GM18951 (cell line): Measurements from ENCODE around the gene CRTC3.

Experiments used
- POLR2A ChIP-seq: IDR thresholded peaks from 4 replicates; pipeline ENCODE4 v1.6.1; 2011; ENCODE audit warnings: mild to moderate bottlenecking; ENCODE audit not compliant: insufficient read length, insufficient read depth; ENCODE audit errors: extremely low read depth
- in situ Hi-C: fragments of 300-500 bp; cut with MboI; formaldehyde crosslinking; loops from one replicate; pipeline ENCODE4 v1.12.0; 2022; ENCODE audit warnings: low sequenced_read_pairs, mixed read lengths, inconsistent platforms; ENCODE audit not compliant: unreplicated experiment

The CRTC3 gene, protein sequence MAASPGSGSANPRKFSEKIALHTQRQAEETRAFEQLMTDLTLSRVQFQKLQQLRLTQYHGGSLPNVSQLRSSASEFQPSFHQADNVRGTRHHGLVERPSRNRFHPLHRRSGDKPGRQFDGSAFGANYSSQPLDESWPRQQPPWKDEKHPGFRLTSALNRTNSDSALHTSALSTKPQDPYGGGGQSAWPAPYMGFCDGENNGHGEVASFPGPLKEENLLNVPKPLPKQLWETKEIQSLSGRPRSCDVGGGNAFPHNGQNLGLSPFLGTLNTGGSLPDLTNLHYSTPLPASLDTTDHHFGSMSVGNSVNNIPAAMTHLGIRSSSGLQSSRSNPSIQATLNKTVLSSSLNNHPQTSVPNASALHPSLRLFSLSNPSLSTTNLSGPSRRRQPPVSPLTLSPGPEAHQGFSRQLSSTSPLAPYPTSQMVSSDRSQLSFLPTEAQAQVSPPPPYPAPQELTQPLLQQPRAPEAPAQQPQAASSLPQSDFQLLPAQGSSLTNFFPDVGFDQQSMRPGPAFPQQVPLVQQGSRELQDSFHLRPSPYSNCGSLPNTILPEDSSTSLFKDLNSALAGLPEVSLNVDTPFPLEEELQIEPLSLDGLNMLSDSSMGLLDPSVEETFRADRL

DNA sequence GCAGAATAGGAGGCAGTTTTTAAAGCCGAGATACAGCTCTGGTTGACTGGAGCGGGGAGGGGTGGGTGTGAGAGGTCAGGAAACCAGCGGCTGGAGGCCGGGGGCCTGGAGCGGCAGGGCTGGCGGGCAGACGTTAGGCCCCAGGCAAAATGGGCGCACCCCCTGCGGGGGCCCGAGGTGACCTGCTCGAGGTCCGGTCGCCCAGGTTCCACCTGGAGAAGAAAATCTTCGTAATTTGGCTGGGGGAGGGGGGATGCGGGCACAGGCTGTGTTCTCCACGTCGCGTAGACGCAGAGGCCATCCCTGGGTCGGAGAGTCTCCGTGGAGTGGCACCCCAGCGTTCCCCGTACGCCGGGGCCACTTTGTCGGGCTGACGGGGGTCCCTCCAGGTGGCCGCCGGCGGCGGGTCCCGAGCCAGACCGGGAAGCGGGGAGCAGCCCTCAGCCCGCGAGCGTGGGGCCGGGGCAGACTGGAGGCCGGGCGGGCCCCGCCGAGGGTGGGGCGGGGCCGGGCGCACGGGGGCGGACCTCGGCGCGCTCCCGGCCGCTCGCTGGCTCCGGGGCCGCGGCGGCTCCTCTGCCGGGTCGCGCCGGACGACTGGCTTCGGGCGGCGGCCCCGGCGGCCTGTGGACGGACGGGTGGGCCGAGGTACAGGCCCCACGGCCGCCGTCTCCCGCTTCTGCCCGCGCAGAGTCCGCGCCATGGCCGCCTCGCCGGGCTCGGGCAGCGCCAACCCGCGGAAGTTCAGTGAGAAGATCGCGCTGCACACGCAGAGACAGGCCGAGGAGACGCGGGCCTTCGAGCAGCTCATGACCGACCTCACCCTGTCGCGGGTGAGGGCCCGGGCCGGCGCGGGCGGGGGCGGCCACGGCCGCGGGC is at the start of gene CRTC3:
CRTC3 (plus strand) TSS at position 553 of the 879 bp plus-strand sequence; CDS start at position 702, 149 bp downstream.
- peak; percentile 85 for TF ChIP-seq POLR2A
- in situ Hi-C loops, result no loop called here

DNA sequence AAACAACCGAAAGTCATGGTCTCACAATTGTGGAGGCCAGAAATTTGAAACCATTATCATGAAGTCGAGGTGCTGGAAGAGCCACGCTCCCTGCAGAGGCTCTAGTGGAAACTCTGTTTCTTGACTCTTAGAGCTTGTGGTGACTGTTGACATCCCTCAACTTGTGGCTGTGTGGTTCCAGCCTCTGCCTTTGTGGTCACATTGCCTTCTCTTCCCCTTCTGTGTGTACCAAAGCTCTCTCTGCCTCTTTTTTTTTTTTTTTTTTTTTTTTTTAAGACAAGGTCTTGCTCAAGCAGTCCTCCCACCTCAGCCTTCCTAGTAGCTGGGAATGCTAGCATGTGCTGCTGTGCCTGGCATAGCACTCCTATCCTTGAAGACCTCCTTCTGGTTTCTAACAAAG is 48.7 kb upstream of the CRTC3 start:
- in situ Hi-C loops, result no loop called here
- TF ChIP-seq POLR2A, result no peak

DNA sequence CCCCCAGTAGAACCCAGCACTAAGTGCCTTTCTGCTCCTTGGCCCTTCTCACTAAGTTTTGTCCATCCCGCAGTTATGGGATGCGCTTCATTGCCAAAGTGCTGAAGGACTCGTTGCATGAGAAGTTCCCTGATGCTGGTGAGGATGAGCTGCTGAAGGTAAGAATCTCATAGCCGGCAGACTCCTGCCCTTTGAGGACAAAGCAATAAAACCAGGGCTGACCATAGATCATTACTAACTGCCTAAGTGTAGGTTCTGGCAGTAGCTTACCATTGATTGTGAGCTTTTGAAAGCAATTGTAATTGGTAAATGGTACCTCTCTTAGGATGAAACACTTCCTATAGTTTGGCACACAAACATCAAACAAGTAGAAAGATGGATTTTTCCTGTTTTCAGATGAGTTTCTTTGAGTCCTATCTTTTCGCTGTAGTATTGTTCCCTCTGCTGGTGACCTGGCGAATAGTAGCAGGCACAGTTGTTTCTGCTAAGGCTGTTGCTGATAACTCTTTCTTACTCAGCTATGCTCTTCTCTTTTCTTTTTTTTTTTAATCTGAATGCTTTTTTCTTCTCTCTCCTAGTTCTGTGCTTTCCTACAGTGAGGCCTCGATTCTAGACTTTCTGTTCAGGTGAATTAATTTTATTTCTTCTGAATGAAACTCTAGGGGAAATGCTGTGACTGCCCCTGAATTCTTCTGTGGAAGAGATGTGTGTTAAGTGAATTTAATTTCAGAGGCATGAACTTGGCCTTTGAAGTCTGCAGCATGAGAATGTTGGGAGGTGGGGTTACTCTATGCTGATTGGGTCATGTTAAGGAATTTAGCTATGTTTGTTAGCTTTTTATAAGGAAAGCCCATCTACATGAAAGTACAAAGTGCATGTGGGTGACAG is 47.4 kb upstream of the CRTC3 start:
- in situ Hi-C loops, result no loop called here
- no peak for TF ChIP-seq POLR2A

DNA sequence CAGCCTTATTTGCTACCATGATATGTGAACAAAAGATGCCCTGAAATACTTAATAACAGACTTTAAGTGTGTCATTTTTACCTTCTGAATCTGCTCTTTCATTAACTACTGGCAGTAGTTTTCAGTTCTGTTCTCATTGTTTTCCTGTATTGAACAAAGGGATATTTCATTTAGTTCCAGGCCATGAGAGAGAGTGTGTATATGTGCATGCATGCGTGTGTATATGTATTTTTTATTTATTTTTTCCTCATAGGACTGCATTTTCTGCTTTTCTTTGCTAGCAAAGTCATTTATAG is 46.8 kb upstream of the CRTC3 start:
- in situ Hi-C loops, result no loop called here

DNA sequence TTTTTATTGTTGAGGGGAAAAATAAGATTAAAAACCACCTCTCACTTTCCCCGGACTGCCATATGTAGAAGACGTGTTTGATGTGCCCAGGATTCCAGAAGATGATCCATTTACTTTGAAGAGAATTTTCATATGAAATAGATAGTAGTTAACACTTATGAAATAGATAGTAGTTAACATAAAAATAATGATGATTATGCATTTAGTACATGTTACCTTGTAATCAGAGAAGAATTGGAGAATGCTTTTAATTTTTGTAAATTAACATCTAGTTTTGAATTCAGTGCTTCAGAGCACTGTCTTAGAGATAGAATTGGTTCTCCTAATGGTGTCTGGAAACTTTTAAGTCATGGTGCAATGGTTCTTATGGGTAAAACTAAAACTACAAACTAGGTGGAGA is 46.1 kb upstream of the CRTC3 start:
- in situ Hi-C loops, result no loop called here
- no peak for TF ChIP-seq POLR2A

More for the DNA sequence above, 46.8 kb upstream of the CRTC3 start:
- TF ChIP-seq POLR2A, result no peak

DNA sequence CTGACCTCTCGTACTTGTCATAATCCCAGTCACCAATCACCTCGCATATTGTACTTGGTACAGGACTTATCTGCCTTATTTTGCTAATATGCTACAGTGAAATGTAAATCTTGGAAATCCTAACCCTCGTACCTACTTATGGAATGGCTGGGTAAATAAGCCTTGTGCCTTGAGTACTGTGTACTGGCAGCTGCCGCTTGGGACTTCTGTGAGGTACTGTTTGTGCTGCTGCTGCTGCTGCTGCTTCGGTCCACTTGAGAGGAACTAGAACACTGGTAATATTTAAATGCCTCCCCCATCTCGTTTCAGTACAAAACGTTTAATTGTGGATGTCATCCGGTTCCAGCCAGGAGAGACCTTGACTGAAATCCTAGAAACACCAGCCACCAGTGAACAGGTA is 42.5 kb upstream of the CRTC3 start:
- in situ Hi-C loops, result no loop called here
- TF ChIP-seq POLR2A, result no peak

DNA sequence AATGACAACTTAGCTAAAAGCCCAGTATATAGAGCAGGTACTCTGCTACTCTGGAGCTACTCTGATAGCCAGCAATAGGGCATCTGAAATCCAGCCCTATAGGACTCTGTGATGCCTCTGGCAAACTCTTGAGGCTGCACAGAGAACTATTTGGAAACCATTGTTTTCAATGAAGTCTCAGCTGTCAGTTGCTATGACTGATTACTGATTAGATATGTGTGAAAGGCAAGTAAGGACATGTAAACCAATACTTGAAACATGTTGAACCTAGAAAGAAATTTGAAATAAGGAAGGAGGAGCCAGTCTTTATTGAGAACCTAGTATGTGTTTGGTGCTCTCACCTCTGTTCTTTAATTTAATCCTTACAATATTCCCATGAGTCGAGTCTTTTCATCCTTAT is 40.2 kb upstream of the CRTC3 start:
- in situ Hi-C loops, result no loop called here
- no peak for TF ChIP-seq POLR2A

DNA sequence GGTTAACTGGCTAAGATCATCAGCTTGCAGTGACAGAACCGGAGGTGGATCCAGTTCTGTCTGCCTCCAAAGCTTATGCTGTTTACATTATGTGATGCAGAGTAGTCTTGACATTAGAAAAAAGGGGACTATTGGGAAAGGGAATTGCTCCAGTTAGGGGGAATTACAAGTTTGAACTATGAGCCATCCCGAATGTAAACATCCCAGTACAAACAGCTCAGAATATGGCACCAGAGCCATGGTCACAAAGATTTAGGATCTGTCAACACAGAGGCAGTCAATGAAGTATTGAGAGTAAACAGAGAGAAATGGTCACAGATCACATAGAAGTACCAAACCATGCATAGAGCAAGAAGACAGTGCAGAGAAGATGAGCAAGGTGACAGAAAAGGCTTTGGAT is 39.8 kb upstream of the CRTC3 start:
- TF ChIP-seq POLR2A, result no peak
- in situ Hi-C loops, result no loop called here

DNA sequence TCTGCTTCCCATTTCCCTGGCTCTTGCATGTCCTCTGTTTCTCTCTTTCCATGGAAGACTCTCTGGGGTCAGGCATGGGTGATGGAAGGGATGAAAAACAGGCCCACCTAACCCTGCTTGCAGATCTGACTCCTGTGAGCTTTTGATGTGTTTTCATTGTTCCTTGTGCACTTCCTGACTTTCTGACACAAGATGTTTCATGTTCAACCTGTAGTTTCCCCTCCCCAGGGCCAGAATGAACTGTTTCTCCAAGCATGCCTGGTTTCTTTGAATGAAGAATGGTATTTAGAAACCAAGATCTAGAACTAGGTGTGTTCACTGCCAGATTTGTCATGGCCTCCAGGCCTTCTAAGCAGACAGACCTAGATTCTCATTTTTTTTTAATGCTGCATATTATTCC is 36.1 kb upstream of the CRTC3 start:
- TF ChIP-seq POLR2A, result no peak
- in situ Hi-C loops, result no loop called here

DNA sequence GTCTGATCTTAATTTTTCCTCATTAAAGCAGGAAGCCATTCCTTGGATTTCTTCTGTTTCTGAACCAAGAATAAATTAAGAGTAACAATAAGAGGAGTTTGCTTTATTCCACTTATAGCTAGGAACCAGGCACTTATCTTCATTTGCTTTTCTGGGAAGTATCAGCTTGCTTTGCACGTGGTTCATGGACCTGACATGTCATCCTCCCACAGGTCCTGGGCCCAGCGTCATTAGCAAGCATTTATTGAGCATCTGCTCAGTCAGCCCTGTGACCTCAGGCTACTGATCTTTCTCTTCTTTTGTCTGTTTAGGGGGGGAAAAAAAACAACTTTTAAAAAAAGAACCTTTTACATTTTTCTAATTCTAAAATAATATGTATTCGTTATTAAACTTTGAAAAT is 34.7 kb upstream of the CRTC3 start:
- TF ChIP-seq POLR2A, result no peak
- in situ Hi-C loops, result no loop called here

DNA sequence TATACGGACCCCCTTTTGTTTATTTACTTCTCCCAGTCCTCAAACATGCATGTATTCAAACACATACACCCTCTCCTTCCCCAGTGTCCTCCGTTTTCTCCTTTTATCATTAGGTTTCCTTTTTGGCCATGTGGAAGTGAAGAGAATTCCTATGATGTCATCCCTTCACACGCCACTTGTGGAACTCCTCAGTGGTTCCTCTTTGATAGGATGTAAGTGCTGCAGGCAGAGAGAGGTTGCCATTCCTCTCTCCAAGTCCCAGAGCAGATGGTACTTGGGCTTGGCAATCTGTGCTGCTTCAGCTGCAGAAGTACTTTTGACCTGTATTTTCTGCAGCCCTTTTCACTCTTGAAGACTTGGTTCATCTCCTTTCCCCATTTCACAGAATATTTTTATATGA is 32.9 kb upstream of the CRTC3 start:
- no peak for TF ChIP-seq POLR2A
- in situ Hi-C loops, result no loop called here

DNA sequence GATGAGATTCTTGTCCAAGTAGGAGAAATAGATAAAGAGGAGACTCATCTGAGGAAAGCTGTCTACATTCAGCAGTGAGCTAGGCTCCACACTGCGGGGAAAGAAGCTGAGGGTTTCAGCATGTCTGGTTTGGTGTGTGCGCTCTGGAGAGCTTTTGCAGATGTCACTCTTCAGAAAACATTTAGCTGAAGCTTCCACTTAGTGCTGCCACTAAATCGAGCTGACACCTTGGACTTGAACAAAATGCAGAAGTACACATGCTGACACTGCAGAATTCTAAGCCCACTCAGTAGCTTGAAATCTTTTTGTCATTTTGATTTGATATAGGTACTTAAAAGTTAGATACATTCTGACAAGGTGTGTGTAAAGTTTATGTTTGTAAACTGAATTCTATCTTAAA is 32.3 kb upstream of the CRTC3 start:
- in situ Hi-C loops, result no loop called here
- no peak for TF ChIP-seq POLR2A

DNA sequence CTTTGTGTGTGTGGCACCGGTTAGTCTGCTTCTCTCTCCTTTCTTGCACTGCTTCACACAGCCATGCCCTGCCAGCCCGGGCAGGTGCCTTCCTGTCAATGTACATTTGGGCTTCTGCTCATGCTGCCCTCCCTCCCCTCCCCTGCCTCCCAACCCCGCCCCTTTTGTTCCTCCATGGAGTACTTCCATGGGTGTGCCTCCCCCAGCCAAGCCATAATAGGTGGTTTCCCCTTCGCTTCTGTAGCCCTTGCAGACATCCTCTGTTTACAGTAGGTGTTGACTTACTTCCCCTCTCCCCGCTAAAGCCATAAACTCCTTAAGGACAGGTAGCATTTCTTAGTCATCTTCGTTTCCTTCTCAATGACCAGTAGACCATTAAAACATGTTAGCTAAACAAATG is 31.8 kb upstream of the CRTC3 start:
- in situ Hi-C loops, result no loop called here
- TF ChIP-seq POLR2A, result no peak
